ENCODE measurements around the gene EPHA8.

DNA sequence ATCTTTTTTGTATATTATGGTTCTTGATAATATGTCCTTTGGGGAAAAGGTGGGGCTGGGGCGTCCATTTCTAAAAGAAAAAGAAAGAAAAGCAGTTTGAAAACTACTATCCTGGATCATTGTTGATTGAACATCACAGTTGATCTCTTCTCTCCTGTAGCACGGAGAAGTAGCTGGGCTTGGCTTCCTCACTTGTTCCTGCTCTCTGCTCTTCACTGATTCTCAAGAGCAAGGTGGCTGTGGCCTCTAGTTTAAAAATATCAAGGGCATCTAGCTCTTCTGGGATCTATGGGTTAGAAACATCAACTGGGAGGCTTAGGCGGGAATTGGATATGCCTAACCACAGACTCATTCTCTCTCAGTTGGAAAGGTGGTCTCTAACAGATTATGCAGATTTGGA is 38.1 kb upstream of the EPHA8 start:
- TF ChIP-seq BHLHE40 (IDR thresholded peaks at IDR 0.05; ENCODE audit: borderline replicate concordance) (no peak), CTBP1 (IDR thresholded peaks at IDR 0.05; ENCODE audit: borderline replicate concordance) (no peak), FOXK2 (IDR thresholded peaks at IDR 0.05) (no peak), L3MBTL2 (conservative IDR thresholded peaks at IDR 0.05) (no peak), SUZ12 (IDR thresholded peaks at IDR 0.05) (no peak), SP1 (IDR thresholded peaks at IDR 0.05) (no peak), FOXM1 (IDR thresholded peaks at IDR 0.05; ENCODE audit: borderline replicate concordance) (no peak), TARDBP (IDR thresholded peaks at IDR 0.05) (no peak), FOXA1 (IDR thresholded peaks at IDR 0.05) (no peak), ARNT (IDR thresholded peaks at IDR 0.05) (no peak), HDGF (IDR thresholded peaks at IDR 0.05; ENCODE audit: borderline replicate concordance) (no peak)
